AG04450 (cell line): ENCODE results near the gene ERRFI1. TPM values are rescaled to one million over a fixed set of nuclear protein-coding genes. Genes with fewer than 3 reads are reported as not detected.
"Not testable (repeated sequence)": the region's sequence is repeated elsewhere in the genome, so short reads cannot be mapped to it uniquely, and the experiment has no call there.

ENCODE experiments used
- CTCF ChIA-PET: fragments of 300-600, 350-600 bp; formaldehyde crosslinking; extraction: SDS; loops from one replicate; lab custom pipeline; 2022; ENCODE audit warnings: antibody characterized with exemption, inconsistent platforms; lab: Charles Lee
- POLR2A ChIA-PET: fragments of 350-600 bp; formaldehyde crosslinking; extraction: SDS; loops from one replicate; lab custom pipeline; 2021; ENCODE audit warnings: antibody characterized with exemption, inconsistent platforms; lab: Yijun Ruan, JAX
- DNase-seq: peaks from one replicate; pipeline ENCODE4 v3.0.0-alpha.2; 2011; ENCODE audit warnings: low read depth, low spot score
- H3K27ac ChIP-seq: one replicate; pipeline ENCODE4 v1.5.1; 2012; ENCODE audit warnings: low read depth, low read length, control low read depth
- H3K27me3 ChIP-seq: one replicate; pipeline ENCODE4 v1.6.0; 2012; ENCODE audit warnings: low read length; ENCODE audit not compliant: control insufficient read depth, insufficient read depth
- H3K4me3 ChIP-seq: 2 replicates; pipeline ENCODE4 v1.5.1; 2011; ENCODE audit warnings: mild to moderate bottlenecking, low read depth, low read length, control low read depth
- H3K9me3 ChIP-seq: 2 replicates; pipeline ENCODE4 v1.5.1; 2012; ENCODE audit warnings: low read length; ENCODE audit not compliant: control insufficient read depth, insufficient read depth
- CTCF ChIP-seq: IDR thresholded peaks from 2 replicates; pipeline ENCODE4 v1.5.1; 2011; ENCODE audit warnings: low read depth, low read length, control low read depth, inconsistent platforms
- polyA plus RNA-seq: library from polyadenylated mRNA; depleted of rRNA; stranded (reverse); fragments of >200 nt; gene quantifications from 2 replicates; pipeline ENCODE4 v1.2.3, GENCODE V29; 2011

Gene ERRFI1
- polyA plus RNA-seq, 1 experiment: 105 TPM

GRCh38 chr1:7971024-7971423 is 55.1 kb downstream of the ERRFI1 start:
- TF ChIP-seq CTCF: no peak
- H3K4me3 ChIP-seq: no peak overlapping the region
- DNase-seq: no peak
- CTCF ChIA-PET: interaction anchor here (0.7 kb wide), 1 partner anchor 345 kb away, joined by 3 read pairs; no protein-coding TSS in a partner anchor
- no peaks in the 10 kb centered on the region for H3K27me3 ChIP-seq
- H3K9me3 ChIP-seq: no peaks in the 10 kb centered on the region
- H3K27ac ChIP-seq: no peak overlapping the region
- POLR2A ChIA-PET: no interaction called here

GRCh38 chr1:7970246-7970645 is 55.9 kb downstream of the ERRFI1 start:
- Histone ChIP-seq H3K4me3 (no peak overlapping the region), H3K27ac (no peak overlapping the region), H3K27me3 (no peaks in the 10 kb centered on the region), H3K9me3 (no peaks in the 10 kb centered on the region)
- TF ChIP-seq CTCF: no peak
- DNase-seq: no peak
- CTCF ChIA-PET: interaction anchor here (0.6 to 0.7 kb wide), 2 partner anchors 45 to 346 kb away, joined by 3 read pairs; no protein-coding TSS in a partner anchor
- POLR2A ChIA-PET: no interaction called here

DNA sequence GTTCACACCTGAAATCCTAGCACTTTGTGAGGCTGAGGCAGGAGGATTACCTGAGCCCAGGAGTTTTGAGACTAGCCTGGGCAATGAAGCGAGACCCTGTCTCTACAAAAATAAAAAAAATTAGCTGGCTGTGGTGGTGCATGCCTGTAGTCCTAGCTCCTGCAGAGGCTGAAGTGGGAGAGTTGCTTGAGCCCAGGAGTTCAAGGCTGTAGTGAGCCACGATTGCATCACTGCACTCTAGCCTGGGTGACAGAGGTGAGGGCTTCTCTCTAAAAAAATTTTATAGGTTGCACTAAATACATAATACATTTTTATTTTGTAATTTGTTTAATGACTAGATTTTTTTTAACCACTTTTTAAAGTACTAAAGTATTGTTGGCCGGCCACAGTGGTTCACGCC is 58.5 kb downstream of the ERRFI1 start:
- no peaks in the 10 kb centered on the region for H3K9me3 ChIP-seq
- CTCF ChIA-PET: interaction anchor here (2.4 kb wide), 1 partner anchor 8 kb away, joined by 11 read pairs; no protein-coding TSS in a partner anchor
- TF ChIP-seq CTCF: no peak
- H3K27me3 ChIP-seq: no peaks in the 10 kb centered on the region
- POLR2A ChIA-PET: no interaction called here
- H3K4me3 ChIP-seq: no peak overlapping the region
- no peak overlapping the region for H3K27ac ChIP-seq
- no peak for DNase-seq

GRCh38 chr1:7967196-7967595 is 58.9 kb downstream of the ERRFI1 start:
- Histone ChIP-seq H3K4me3 (no peak overlapping the region), H3K9me3 (no peaks in the 10 kb centered on the region), H3K27ac (no peak overlapping the region), H3K27me3 (no peaks in the 10 kb centered on the region)
- no peak for TF ChIP-seq CTCF
- CTCF ChIA-PET: interaction anchor here (1.3 to 2.4 kb wide), 2 partner anchors 8 to 298 kb away, joined by 4 to 11 read pairs; no protein-coding TSS in a partner anchor
- no peak for DNase-seq
- POLR2A ChIA-PET: no interaction called here

DNA sequence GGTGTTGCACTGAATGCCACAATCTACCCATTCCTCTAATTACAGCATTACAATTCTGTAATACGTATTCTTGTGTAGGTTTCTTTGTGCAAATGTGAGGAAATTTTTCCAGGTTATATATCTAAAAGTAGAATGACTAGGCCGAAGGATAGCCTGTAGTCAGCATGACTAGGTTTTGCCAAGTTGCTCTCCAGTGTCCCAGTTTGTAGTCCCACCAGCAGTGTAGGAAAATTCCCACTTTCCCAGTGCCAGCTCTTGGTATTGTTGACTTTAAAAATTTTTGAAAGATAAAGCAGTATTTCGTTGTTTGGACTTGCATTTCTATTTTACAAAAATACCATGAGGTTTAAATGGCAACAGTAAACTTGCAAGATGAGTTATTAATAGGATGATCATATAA is 61.6 kb downstream of the ERRFI1 start:
- TF ChIP-seq CTCF: no peak
- no peak for DNase-seq
- H3K4me3 ChIP-seq: no peak overlapping the region
- H3K27ac ChIP-seq: no peak overlapping the region
- no peaks in the 10 kb centered on the region for H3K27me3 ChIP-seq
- POLR2A ChIA-PET: no interaction called here
- CTCF ChIA-PET: interaction anchor here (3.2 kb wide), 1 partner anchor 11 kb away, joined by 15 read pairs; no protein-coding TSS in a partner anchor
- H3K9me3 ChIP-seq: no peaks in the 10 kb centered on the region

DNA sequence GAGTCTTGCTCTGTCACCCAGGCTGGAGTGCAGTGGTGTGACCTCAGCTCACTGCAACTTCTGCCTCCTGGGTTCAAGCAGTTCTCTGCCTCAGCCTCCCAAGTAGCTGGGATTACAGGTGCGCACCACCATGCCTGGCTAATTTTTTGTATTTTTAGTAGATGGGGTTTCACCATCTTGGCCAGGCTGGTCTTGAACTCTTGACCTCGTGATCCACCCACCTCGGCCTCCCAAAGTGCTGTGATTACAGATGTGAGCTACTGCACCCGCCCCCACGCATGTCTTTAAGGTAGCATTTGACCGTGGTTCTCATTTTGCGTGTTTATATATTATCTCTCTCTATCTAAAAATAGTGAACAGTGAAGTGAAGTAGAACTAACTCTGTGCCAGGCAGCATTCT is 62.3 kb downstream of the ERRFI1 start:
- H3K4me3 ChIP-seq, H3K27me3 ChIP-seq, DNase-seq, H3K9me3 ChIP-seq, POLR2A ChIA-PET: not testable (repeated sequence)
- H3K27ac ChIP-seq: peak overlapping the region; percentile 39
- CTCF ChIA-PET: interaction anchor here (3.2 kb wide), 1 partner anchor 11 kb away, joined by 15 read pairs; no protein-coding TSS in a partner anchor

DNA sequence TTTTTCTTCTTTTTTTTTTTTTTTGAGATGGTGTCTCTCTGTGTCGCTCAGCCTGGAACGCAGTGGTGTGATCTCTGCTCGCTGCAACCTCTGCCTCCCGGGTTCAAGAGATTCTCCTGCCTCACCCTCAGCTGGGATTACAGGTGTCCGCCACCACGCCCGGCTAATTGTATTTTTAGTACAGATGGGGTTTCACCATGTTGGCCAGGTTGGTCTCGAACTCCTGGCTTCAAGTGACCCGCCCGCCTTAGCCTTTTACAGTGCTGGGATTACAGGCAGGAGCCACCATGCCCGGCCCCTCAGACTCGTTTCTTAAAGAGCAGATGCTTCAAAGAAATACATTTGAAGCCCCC is 62.8 kb downstream of the ERRFI1 start:
- H3K27ac ChIP-seq, H3K9me3 ChIP-seq, H3K27me3 ChIP-seq, POLR2A ChIA-PET, DNase-seq, H3K4me3 ChIP-seq: not testable (repeated sequence)
- CTCF ChIA-PET: interaction anchor here (0.8 to 3.2 kb wide), 3 partner anchors 12 to 351 kb away, joined by 3 to 15 read pairs (median 3); no protein-coding TSS in a partner anchor
